SH-SY5Y (cell line): ENCODE results near the gene SLC25A5.

Experiments used
- GATA2 ChIP-seq: IDR thresholded peaks from 2 replicates; pipeline ENCODE4 v1.6.1; 2011; ENCODE audit warnings: mild to moderate bottlenecking, low read depth, low read length
- GATA3 ChIP-seq: IDR thresholded peaks from 2 replicates; pipeline ENCODE4 v1.6.1; 2011; ENCODE audit warnings: low read depth, mild to moderate bottlenecking, low read length, moderate library complexity

DNA sequence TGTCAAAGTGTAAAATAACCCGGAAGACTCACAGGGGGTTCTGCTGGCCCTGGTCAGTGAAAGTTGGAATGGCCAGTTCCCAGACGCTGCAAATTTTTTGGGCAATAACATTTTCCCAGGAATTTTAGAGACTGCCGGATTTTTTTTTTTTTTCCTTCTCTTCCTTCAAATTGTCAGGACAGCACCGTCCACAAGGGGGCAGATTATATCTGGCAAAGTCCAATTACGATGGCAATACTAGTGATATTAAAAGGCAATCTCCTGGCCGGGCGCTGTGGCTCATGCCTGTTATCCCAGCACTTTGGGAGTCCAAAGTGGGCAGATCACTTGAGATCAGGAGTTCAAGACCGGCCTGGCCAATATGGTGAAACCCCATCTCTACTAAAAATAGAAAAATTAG, 20.5 kb downstream of the SLC25A5 start:
- TF ChIP-seq GATA3 = no peak
- TF ChIP-seq GATA2 = no peak
